Measurements from ENCODE around the gene PLCB1. TPM values are rescaled to one million over a fixed set of nuclear protein-coding genes. Genes with fewer than 3 reads are reported as not detected.

PLCB1 gene
- total RNA-seq, 1 experiment from 2014 or later, result 11.3 TPM

DNA sequence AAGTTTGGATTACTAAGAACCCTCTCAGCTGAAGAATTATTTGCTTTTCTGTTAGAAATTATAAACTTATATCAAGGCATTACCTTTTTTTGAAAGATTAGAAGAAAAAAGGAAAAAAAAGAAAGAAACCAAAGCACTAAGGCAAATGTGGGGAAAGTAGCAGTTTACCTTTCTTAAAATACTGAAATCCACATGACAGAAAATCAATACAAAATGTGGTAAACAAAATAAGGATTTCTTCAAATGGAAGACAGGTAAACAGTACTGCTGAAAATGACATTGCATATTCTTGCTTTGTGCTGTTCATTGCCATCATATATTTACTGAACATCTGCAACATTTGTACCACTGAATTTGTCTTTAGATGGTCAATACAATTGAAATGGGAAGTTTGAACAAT is 525.6 kb downstream of the PLCB1 start (continued):
- TF ChIP-seq CREB1 (CRISPR knock-in tag; IDR thresholded peaks at IDR 0.05) (no peak), JAZF1 (CRISPR knock-in tag; IDR thresholded peaks at IDR 0.05) (no peak), ESRRA (CRISPR knock-in tag; IDR thresholded peaks at IDR 0.05; ENCODE audit: borderline replicate concordance) (no peak), TEAD1 (CRISPR knock-in tag; IDR thresholded peaks at IDR 0.05) (no peak), MYBL2 (CRISPR knock-in tag; IDR thresholded peaks at IDR 0.05) (no peak)
- TF ChIP-seq, protein P1, sequence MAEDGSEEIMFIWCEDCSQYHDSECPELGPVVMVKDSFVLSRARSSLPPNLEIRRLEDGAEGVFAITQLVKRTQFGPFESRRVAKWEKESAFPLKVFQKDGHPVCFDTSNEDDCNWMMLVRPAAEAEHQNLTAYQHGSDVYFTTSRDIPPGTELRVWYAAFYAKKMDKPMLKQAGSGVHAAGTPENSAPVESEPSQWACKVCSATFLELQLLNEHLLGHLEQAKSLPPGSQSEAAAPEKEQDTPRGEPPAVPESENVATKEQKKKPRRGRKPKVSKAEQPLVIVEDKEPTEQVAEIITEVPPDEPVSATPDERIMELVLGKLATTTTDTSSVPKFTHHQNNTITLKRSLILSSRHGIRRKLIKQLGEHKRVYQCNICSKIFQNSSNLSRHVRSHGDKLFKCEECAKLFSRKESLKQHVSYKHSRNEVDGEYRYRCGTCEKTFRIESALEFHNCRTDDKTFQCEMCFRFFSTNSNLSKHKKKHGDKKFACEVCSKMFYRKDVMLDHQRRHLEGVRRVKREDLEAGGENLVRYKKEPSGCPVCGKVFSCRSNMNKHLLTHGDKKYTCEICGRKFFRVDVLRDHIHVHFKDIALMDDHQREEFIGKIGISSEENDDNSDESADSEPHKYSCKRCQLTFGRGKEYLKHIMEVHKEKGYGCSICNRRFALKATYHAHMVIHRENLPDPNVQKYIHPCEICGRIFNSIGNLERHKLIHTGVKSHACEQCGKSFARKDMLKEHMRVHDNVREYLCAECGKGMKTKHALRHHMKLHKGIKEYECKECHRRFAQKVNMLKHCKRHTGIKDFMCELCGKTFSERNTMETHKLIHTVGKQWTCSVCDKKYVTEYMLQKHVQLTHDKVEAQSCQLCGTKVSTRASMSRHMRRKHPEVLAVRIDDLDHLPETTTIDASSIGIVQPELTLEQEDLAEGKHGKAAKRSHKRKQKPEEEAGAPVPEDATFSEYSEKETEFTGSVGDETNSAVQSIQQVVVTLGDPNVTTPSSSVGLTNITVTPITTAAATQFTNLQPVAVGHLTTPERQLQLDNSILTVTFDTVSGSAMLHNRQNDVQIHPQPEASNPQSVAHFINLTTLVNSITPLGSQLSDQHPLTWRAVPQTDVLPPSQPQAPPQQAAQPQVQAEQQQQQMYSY (CRISPR knock-in tag; IDR thresholded peaks at IDR 0.05), result no peak
- TF ChIP-seq, protein P2, sequence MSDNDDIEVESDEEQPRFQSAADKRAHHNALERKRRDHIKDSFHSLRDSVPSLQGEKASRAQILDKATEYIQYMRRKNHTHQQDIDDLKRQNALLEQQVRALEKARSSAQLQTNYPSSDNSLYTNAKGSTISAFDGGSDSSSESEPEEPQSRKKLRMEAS (CRISPR knock-in tag; IDR thresholded peaks at IDR 0.05), result no peak
- TF ChIP-seq, protein P3, sequence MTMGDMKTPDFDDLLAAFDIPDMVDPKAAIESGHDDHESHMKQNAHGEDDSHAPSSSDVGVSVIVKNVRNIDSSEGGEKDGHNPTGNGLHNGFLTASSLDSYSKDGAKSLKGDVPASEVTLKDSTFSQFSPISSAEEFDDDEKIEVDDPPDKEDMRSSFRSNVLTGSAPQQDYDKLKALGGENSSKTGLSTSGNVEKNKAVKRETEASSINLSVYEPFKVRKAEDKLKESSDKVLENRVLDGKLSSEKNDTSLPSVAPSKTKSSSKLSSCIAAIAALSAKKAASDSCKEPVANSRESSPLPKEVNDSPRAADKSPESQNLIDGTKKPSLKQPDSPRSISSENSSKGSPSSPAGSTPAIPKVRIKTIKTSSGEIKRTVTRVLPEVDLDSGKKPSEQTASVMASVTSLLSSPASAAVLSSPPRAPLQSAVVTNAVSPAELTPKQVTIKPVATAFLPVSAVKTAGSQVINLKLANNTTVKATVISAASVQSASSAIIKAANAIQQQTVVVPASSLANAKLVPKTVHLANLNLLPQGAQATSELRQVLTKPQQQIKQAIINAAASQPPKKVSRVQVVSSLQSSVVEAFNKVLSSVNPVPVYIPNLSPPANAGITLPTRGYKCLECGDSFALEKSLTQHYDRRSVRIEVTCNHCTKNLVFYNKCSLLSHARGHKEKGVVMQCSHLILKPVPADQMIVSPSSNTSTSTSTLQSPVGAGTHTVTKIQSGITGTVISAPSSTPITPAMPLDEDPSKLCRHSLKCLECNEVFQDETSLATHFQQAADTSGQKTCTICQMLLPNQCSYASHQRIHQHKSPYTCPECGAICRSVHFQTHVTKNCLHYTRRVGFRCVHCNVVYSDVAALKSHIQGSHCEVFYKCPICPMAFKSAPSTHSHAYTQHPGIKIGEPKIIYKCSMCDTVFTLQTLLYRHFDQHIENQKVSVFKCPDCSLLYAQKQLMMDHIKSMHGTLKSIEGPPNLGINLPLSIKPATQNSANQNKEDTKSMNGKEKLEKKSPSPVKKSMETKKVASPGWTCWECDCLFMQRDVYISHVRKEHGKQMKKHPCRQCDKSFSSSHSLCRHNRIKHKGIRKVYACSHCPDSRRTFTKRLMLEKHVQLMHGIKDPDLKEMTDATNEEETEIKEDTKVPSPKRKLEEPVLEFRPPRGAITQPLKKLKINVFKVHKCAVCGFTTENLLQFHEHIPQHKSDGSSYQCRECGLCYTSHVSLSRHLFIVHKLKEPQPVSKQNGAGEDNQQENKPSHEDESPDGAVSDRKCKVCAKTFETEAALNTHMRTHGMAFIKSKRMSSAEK (CRISPR knock-in tag; IDR thresholded peaks at IDR 0.05; ENCODE audit: borderline replicate concordance), result no peak
- TF ChIP-seq, protein P4, sequence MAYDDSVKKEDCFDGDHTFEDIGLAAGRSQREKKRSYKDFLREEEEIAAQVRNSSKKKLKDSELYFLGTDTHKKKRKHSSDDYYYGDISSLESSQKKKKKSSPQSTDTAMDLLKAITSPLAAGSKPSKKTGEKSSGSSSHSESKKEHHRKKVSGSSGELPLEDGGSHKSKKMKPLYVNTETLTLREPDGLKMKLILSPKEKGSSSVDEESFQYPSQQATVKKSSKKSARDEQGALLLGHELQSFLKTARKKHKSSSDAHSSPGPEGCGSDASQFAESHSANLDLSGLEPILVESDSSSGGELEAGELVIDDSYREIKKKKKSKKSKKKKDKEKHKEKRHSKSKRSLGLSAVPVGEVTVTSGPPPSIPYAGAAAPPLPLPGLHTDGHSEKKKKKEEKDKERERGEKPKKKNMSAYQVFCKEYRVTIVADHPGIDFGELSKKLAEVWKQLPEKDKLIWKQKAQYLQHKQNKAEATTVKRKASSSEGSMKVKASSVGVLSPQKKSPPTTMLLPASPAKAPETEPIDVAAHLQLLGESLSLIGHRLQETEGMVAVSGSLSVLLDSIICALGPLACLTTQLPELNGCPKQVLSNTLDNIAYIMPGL (CRISPR knock-in tag; IDR thresholded peaks at IDR 0.05), result no peak

DNA sequence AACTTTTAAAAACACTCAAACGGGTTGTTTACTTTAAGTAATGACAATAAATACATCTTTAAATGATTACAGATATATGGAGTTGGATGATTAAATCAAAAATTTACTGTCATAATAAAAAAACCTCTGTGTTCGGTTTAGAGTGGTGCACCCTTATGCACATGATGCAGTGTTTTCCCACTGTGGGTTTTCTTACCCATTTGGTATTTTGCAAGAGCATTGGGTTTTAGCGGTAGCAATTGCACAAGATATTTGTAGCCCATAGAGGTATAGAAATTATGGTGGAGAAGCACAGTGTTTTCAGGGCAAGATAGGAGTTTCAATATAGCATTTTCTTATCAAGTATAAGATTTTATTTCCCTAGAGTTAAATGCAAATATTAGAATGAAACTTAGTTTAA is 526.0 kb downstream of the PLCB1 start:
- ChIA-PET CTCF (no interaction called here), POLR2A (no interaction called here)
- H3K4me3 Mint-ChIP-seq, result no peak overlapping the region
- H3K4me1 Mint-ChIP-seq, result no peaks in the 10 kb centered on the region
- no peak overlapping the region for H3K27ac Mint-ChIP-seq
- DNase-seq (ENCODE audit: low spot score) (no peak), ATAC-seq (no peak)
- no peaks in the 10 kb centered on the region for H3K36me3 Mint-ChIP-seq
- no peaks in the 10 kb centered on the region for H3K9me3 Mint-ChIP-seq
- H3K27me3 Mint-ChIP-seq (ENCODE audit: low read depth), result no peaks in the 10 kb centered on the region
- TF ChIP-seq IRF2 (CRISPR knock-in tag; IDR thresholded peaks at IDR 0.05; ENCODE audit: borderline replicate concordance, low read depth), result no peak
- TF ChIP-seq, protein P5, sequence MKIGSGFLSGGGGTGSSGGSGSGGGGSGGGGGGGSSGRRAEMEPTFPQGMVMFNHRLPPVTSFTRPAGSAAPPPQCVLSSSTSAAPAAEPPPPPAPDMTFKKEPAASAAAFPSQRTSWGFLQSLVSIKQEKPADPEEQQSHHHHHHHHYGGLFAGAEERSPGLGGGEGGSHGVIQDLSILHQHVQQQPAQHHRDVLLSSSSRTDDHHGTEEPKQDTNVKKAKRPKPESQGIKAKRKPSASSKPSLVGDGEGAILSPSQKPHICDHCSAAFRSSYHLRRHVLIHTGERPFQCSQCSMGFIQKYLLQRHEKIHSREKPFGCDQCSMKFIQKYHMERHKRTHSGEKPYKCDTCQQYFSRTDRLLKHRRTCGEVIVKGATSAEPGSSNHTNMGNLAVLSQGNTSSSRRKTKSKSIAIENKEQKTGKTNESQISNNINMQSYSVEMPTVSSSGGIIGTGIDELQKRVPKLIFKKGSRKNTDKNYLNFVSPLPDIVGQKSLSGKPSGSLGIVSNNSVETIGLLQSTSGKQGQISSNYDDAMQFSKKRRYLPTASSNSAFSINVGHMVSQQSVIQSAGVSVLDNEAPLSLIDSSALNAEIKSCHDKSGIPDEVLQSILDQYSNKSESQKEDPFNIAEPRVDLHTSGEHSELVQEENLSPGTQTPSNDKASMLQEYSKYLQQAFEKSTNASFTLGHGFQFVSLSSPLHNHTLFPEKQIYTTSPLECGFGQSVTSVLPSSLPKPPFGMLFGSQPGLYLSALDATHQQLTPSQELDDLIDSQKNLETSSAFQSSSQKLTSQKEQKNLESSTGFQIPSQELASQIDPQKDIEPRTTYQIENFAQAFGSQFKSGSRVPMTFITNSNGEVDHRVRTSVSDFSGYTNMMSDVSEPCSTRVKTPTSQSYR (CRISPR knock-in tag; IDR thresholded peaks at IDR 0.05), result no peak
- TF ChIP-seq, protein P3 (CRISPR knock-in tag; IDR thresholded peaks at IDR 0.05; ENCODE audit: borderline replicate concordance), result no peak
- TF ChIP-seq SMAD3 (CRISPR knock-in tag; IDR thresholded peaks at IDR 0.05; ENCODE audit: borderline replicate concordance), result no peak
- TF ChIP-seq, protein P6, sequence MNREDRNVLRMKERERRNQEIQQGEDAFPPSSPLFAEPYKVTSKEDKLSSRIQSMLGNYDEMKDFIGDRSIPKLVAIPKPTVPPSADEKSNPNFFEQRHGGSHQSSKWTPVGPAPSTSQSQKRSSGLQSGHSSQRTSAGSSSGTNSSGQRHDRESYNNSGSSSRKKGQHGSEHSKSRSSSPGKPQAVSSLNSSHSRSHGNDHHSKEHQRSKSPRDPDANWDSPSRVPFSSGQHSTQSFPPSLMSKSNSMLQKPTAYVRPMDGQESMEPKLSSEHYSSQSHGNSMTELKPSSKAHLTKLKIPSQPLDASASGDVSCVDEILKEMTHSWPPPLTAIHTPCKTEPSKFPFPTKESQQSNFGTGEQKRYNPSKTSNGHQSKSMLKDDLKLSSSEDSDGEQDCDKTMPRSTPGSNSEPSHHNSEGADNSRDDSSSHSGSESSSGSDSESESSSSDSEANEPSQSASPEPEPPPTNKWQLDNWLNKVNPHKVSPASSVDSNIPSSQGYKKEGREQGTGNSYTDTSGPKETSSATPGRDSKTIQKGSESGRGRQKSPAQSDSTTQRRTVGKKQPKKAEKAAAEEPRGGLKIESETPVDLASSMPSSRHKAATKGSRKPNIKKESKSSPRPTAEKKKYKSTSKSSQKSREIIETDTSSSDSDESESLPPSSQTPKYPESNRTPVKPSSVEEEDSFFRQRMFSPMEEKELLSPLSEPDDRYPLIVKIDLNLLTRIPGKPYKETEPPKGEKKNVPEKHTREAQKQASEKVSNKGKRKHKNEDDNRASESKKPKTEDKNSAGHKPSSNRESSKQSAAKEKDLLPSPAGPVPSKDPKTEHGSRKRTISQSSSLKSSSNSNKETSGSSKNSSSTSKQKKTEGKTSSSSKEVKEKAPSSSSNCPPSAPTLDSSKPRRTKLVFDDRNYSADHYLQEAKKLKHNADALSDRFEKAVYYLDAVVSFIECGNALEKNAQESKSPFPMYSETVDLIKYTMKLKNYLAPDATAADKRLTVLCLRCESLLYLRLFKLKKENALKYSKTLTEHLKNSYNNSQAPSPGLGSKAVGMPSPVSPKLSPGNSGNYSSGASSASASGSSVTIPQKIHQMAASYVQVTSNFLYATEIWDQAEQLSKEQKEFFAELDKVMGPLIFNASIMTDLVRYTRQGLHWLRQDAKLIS (CRISPR knock-in tag; IDR thresholded peaks at IDR 0.05; ENCODE audit: borderline replicate concordance), result no peak

Data from WTC11 (cell line).